Osteocyte (in vitro differentiated cells): ENCODE data around the gene PHF23. TPM values are rescaled to one million over a fixed set of nuclear protein-coding genes. Genes with fewer than 3 reads are reported as not detected.

Experiments used
- DNase-seq: peaks from one replicate; pipeline ENCODE4 v3.0.0; 2021; ENCODE audit warnings: mixed read lengths; ENCODE audit not compliant: unreplicated experiment; ENCODE audit errors: extremely low spot score
- H3K27ac Mint-ChIP-seq: one replicate; pipeline ENCODE4 v1.8.0; 2021; ENCODE audit warnings: mild to moderate bottlenecking, mixed read lengths; ENCODE audit not compliant: unreplicated experiment
- H3K27me3 Mint-ChIP-seq: one replicate; pipeline ENCODE4 v1.8.0; 2021; ENCODE audit warnings: mixed read lengths; ENCODE audit not compliant: unreplicated experiment
- H3K36me3 Mint-ChIP-seq: one replicate; pipeline ENCODE4 v1.8.0; 2021; ENCODE audit warnings: mixed read lengths; ENCODE audit not compliant: unreplicated experiment
- H3K4me1 Mint-ChIP-seq: one replicate; pipeline ENCODE4 v1.8.0; 2021; ENCODE audit warnings: mixed read lengths; ENCODE audit not compliant: unreplicated experiment
- H3K4me3 Mint-ChIP-seq: one replicate; pipeline ENCODE4 v1.8.0; 2021; ENCODE audit warnings: mild to moderate bottlenecking, moderate library complexity, mixed read lengths; ENCODE audit not compliant: unreplicated experiment
- H3K9me3 Mint-ChIP-seq: one replicate; pipeline ENCODE4 v1.8.0; 2021; ENCODE audit warnings: mixed read lengths; ENCODE audit not compliant: unreplicated experiment
- CTCF ChIP-seq: fragments of 200-600 bp; sonication (generic); IDR thresholded peaks from 2 replicates; pipeline ENCODE4 v1.5.0; 2021; ENCODE audit warnings: antibody characterized with exemption, mild to moderate bottlenecking, moderate library complexity
- total RNA-seq: library from RNA; stranded (reverse); gene quantifications from 2 replicates; pipeline ENCODE4 v1.2.1, GENCODE V29; 2021

PHF23 gene
- total RNA-seq, 1 donor from 2014 or later = 51.6 TPM

- peak overlapping the region; percentile 98 for H3K27ac Mint-ChIP-seq
- TF ChIP-seq CTCF = no peak
- H3K4me3 Mint-ChIP-seq = peak overlapping the region; percentile 92
- H3K9me3 Mint-ChIP-seq = no peaks in the 10 kb centered on the region
- peaks cover 58% of the 10 kb centered on the region for H3K4me1 Mint-ChIP-seq
- DNase-seq = no peak
- no peaks in the 10 kb centered on the region for H3K27me3 Mint-ChIP-seq
- H3K36me3 Mint-ChIP-seq = peaks cover under 1% of the 10 kb centered on the region
Observed at GRCh38 chr17:7215136-7215638, 24.1 kb downstream of the PHF23 start.

- H3K27me3 Mint-ChIP-seq = no peaks in the 10 kb centered on the region
- H3K27ac Mint-ChIP-seq = peak overlapping the region; percentile 98
- TF ChIP-seq CTCF = peak; percentile 64
- H3K36me3 Mint-ChIP-seq = peaks cover 1% of the 10 kb centered on the region
- H3K9me3 Mint-ChIP-seq = no peaks in the 10 kb centered on the region
- H3K4me3 Mint-ChIP-seq = peak overlapping the region; percentile 92
- DNase-seq = peak; percentile 99
- H3K4me1 Mint-ChIP-seq = peaks cover 56% of the 10 kb centered on the region
Observed at GRCh38 chr17:7214300-7215135, 24.7 kb downstream of the PHF23 start.

- Mint-ChIP-seq H3K4me1 (peaks cover 52% of the 10 kb centered on the region), H3K36me3 (peaks cover 1% of the 10 kb centered on the region), H3K9me3 (no peaks in the 10 kb centered on the region), H3K27ac (peak overlapping the region; percentile 98), H3K27me3 (no peaks in the 10 kb centered on the region), H3K4me3 (peak overlapping the region; percentile 92)
- peak; percentile 60 for TF ChIP-seq CTCF
- no peak for DNase-seq
Observed at GRCh38 chr17:7213895-7214299, 25.4 kb downstream of the PHF23 start.

GRCh38 chr17:7211491-7212273, 27.6 kb downstream of the PHF23 start:
- Mint-ChIP-seq H3K27ac (no peak overlapping the region), H3K36me3 (peaks cover 1% of the 10 kb centered on the region), H3K4me1 (peaks cover 38% of the 10 kb centered on the region), H3K27me3 (no peaks in the 10 kb centered on the region), H3K4me3 (no peak overlapping the region), H3K9me3 (no peaks in the 10 kb centered on the region)
- DNase-seq = no peak
- TF ChIP-seq CTCF = no peak
